ELR (cell line): ENCODE measurements around the gene UFD1.
A peak's percentile ranks its signal among the peaks of the same experiment; 100 is the strongest.

ENCODE experiments used
- DNase-seq: peaks from one replicate; pipeline ENCODE4 v3.0.0-alpha.2; 2015; ENCODE audit warnings: low read depth

The UFD1 gene

DNA sequence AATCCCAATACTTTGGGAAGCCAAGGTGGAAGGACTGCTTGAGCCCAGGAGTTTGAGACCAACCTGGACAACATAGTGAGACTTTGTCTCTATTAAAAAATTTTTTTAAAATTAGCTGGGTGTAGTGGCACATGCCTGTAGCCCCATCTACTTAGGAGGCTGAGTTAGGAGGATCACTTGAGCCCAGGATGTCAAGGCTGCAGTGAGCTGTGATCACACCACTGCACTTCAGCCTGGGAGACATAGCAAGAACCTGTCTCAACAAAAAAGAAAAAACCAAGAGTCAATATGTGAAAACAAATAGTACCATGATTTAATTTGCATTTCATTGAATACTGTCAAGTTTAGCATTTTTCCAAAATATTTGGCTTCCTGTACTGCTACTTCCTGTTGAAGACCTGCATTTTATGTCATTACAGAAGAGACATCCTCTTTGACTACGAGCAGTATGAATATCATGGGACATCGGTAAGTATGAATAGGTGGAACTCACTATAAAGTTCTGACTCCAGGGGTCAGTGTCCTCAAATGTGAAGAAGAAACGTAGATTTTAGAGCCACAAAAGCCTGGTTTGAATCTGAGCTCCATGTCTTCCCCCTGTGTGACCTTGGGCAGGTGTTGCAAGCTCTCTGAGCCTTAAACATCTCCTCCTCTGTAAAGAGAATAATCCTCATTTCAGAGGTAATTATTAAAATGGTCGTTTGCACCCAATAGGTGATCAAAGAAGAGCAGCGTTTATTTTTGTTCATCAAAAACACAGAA lies 16.8 kb upstream of the UFD1 start:
- peak; percentile 37 for DNase-seq

DNA sequence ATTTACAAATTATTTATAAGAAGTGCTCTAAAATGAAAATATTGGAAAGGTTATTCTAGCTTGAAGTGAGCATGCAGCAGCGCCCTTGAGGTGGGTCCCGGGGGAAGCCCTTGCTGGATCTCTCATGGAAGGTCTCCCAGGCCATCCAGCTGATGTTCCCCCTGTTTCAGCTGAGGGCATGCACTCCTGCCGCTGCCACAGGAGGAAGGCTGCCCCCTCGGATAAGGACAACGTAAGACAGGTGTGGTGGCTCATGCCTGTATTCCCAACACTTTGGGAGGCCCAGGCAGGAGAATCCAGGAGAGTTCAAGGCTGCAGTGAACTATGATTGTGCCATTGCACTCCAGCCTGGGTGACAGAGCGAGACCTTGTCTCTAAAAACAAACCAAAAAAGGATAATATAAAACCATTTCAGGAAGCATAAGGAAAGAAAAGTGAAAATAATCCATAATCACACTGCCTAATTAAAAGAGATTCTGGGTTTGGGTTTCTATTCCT lies 15.7 kb upstream of the UFD1 start:
- DNase-seq = no peak

DNA sequence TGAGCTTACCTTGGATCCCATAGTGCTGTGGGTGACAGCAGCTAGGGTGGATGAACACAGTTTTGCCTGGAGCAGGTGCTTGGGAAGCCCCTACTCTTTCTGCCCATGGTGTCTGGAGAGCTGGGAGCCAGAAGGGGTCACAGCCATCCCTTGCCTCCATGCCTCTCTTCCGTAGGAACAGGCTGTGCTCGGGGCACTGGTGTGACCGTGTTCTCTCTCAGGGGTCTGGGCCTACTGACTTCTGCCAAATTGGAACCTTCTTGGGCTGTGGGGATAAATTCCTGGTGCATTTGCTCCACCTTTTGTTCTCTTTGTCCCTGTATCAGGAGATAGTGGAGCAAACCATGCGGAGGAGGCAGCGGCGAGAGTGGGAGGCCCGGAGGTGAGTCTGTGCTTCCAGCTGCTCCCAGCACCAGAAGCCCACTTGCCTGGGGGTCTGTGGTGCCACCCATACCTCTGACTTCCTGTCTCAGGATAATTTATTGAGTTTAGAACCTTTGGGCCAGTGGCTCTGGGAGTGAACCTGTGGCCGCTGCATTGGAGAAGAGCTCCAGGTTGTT lies 15.1 kb upstream of the UFD1 start:
- no peak for DNase-seq

DNA sequence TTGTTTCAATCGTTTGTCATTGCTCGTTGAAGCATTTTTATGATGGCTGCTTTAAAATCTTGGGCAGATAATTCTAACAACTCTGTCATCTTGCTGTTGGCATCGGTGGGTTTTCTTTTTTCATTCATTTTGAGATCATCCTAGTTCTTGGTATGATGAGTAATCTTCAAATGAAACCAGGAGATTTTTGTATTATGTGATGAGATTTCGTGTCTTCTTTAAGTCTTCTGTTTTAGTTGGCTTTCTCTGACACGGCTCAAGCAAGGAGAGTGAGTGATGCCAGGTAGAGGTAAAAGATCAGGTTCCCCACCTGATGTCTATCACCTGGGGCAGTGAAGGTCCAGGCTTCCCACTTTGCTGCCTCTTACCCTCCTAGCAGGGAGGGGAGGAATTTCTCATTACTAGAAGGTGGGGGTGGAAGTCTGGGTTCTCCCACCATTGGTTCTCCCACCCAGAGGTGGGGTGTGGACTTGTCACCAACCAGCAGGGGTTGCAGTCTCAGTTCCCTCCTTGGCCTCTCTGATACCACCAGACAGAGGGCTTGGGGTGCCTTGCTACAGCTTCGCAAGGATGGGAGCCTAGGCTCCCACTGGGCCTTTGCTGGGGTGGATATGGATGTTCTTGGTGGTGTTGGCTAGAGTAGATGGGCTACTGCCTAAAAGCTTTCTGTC lies 13.6 kb upstream of the UFD1 start:
- no peak for DNase-seq

DNA sequence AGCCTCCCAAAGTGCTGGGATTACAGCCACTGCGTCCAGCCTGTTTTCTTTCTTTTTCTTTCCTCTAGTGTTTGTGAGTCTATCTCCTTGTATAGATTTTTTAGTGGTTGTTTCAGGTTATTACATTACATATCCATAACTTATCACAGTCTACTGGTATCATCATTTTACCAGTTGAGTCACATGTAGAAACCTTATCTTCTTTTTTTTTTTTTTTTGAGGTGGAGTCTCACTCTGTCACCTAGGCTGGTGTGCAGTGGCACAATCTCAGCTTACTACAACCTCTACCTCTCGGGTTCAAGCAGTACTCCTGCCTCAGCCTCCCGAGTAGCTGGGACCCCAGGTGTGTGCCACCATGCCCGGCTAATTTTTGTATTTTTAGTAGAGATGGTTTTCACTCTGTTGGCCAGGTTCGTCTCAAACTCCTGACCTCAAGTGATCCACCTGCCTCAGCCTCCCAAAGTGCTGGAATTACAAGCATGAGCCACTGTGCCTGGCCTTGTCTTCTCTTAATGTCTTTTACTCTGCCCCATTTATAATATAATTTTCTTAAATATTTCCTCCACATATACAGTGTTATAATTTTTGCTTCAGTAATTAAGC lies 11.7 kb upstream of the UFD1 start:
- DNase-seq = no peak

DNA sequence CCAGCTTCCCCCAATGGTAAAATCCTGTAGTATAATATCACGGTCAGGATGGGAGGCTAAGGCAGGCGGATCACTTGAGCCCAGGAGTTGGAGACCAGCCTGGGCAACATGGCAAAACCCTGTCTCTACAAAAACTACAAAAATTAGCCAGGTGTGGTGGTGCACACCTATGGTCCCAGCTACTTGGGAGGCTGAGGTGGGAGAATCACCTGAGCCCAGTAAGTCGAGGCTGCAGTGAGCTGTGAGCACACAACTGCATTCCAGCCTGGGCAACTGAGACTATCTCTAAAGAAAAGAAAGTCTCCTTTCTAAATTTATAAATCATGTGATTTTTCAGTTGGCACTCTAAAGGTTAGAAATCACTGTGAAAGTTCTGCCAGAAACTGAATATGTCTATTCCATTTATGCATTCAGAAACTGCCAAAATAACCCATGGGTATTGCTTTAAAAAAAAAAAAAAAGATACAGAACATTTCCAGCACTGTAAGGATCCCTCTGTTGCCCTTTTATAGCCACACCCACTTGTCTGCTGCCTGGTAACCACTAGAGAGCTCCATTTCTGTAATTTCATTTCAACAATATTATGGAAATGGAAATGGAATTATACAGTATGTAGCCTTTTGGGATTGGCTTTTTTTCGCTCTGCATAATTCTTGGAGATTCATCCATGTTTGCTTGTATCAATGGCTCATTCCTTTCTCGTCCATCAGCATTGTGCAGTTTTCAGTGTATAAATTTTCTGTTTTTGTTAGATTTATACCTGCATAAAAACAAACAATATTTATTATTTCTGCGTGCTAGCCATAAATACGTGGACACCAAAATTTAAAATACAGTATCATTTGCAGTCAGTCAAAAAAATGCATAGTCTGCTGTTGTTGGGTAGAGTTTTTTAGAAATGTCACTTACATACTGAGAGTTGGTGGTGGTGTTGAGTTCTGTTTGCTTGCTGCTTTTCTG lies 10.2 kb upstream of the UFD1 start:
- DNase-seq = peak; percentile 34

DNA sequence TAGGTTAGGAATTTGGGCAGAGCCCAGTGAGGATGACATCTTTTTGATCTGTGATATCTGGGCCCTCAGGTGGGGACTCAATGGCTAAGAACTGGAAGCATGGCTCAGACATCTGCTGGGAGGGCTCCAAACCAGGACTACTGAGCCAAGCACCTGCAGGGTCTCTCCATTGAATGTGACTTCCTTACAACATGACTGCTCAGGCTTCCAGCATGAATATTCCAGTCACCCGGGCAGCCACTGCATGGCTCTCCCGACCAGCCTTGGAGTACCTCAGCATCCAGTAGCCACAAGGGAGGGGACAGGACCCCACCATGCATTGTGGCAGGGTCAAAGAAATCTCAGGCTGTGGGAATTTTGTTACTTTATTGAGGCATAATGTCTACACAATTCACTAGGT lies 9.3 kb upstream of the UFD1 start:
- no peak for DNase-seq

DNA sequence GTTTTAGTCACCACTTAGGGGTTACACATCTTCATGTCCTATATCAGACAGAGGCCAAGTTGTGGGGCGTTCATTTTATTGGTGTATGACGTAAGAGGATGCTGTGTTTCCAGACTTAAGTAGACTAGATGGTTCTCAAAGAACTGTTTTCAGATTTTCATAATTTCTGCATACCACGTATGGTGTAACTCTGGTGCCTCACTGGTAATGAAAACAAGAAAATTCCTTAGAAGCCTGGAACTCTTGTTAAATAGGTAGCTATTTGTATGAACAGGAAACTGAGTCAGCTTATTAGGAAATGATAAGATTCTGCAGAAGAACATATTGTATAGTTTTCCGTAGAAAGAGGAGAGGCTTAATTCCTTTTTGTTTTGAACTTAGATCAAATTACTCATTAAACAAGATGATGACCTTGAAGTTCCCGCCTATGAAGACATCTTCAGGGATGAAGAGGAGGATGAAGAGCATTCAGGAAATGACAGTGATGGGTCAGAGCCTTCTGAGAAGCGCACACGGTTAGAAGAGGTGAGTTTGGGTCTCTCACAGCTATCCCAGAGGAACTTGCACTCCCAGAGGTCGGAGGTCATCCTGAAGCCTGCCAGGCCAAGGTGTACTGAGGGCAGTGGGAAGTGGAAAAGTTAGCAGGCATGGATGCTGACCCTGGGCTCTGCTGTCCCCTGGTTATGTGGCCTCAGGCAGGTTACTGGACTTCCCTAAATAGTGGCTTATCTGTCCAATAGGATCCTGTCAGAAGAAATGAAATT lies 4.7 kb upstream of the UFD1 start:
- peak; percentile 74 for DNase-seq

DNA sequence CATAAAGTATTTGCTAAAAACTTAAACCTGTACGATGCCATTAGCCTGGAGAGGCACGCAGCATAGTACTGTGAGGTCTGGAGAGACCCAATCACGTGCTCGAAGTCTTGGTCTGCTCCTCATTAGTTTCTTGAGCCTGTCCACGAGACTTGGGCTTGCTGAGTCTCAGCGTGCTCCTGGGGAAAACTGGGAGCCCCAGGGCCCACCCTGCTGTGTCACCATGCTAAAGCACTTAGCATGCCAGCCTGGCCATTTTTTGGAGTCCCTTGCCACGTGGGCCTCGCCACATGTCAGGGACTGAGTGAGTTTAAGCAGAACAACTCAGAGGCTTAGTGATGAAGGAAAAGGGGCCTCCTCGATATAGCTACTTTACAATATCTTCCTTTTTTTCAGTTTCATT lies 3.3 kb upstream of the UFD1 start:
- DNase-seq = no peak

DNA sequence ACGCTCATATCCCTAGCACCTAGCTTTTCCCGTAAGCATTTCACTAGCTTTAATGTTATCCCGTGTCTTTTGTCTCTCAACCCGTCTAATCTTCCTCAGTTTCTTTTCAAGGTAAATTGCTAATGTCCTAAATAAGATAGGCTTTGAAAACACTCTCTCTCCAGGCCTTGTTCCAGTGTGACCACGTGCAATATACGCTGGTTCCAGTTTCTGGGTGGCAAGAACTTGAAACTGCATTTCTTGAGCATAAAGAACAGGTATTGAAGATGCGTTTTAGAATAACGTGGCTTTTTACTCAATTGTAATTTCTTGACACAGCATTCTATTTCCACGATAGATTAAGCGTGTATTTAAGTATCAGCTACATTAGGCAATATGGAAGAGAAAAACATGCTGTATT lies 1.8 kb upstream of the UFD1 start:
- no peak for DNase-seq

DNA sequence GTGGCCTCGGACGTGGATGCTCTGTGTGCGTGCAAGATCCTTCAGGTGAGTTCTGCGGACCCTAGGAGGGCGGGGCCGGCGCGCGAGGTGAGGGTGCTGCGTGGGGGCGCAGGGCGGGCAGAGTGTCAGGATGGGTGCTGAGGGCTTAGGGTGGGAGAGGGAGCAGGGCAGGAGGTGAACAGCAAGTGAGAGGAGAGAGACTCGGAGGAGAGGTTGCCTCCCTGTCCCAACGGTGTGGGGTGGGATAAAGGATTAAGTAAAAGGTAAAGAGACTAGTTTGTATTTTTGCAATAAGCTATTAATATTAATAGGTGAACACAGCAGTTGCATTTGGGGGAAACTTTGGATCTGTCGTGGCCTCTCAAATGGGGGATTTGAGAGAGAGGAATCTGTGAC lies 1.2 kb upstream of the UFD1 start:
- no peak for DNase-seq

DNA sequence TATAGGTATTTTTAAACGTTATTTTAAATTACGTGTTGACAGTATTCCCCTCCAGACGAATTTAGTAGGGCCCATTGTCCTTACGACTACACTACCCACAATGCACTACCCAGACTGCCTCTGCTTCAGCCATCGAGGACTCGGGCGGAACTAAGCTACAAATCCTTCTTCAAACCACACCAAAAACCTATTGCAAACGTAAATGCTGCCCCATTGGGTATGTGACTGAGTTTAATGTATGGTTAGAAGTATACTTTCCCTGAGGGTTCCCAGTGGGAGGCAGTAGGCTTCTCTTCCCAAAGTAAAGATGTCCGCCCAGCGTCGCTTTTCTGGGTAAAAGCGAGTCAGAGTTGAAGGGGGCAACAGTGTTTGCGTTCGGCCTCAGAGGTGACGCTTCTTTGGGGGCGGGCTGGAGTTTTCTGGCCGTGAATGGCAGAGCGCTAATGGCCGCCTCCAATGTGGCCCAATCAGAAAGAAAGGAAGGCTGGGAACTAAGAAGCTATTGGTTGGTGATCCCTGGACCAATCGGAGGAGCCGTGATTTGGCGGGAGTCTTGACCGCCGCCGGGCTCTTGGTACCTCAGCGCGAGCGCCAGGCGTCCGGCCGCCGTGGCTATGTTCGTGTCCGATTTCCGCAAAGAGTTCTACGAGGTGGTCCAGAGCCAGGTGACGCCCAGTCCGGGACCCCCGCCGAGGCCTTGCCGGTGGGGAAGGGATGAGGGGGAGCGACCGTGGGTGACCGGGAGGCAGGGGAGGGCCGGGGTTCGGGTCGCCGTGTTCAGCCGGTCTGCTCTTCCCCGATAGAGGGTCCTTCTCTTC lies 571 bp upstream of the UFD1 start, which contains the start of gene CDC45:
Gene CDC45, plus strand, starts transcription at position 566 of the 818 bp plus-strand sequence. Its CDS starts 49 bp downstream, at position 615.
- DNase-seq = peak; percentile 99

DNA sequence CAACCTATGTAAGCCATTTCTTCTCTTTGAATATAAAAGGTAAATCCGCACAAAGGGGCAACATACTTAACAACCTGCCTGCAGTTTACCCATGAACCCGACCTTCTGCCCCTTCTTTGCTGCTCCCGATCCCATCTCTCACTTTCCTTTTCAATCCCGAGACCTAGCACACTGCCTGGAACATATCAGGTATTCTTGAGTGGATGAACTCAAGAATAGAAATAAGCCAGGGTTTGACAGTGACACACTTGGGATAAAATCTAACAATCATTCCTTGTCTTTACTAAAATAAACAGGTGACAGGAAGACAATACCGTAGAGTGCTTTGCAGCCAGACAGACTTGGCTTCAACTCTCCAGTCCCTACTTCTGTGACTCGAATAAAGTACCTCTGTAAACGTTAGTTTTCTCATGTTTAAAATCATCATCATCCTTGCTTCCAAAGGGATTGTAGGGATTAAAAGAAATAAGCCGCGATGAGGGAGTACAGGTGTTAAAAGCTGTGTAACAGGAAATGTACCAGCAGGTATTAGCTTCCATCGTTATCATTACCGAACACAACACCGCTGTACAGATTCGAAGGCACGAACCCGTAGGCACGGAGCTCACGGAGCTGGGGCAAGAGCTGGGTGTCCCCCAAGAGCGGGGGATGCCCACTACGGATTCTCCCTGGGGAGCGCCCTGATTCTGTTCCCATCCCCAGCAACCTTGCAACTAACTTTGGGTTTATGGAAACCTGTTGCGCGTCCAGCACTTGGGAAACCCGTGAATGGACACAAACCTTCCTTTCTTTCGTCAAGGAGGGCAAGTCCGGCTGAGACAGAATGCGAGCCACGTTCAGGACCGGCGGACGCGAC lies 720 bp downstream of the UFD1 start:
- DNase-seq = no peak

DNA sequence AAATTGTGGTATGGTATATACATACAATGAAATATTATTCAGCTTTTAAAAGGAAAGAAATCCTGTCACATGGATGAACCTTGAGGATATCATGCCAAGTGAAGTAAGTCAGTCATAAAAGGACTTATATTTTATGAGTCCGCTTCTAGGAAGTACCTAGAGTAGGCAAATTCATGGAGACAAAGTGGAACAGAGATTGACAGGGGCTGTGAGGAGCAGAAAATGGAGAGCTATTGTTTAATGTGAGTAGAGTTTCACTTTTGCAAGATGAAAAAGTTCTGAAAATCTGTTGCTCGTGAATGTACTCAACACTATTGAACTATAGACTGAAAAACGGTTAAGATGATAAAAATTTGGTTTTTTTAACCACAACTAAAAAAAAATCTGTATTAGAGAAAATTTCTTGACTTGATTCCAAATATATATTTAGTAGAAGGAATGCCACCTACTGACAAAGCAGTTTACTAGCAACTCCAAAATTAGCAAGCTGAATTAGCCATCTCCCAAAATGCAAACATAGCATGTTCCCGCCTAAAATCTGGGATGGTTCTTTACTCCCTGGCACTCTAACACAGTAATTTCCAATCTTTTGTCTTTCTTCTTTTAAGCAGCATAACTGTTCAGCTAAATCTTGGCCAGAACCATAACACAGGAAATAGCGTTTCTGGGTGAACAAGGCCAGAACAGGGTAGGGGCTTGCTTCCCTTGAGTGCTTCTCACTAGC lies 1.5 kb downstream of the UFD1 start:
- peak; percentile 29 for DNase-seq

DNA sequence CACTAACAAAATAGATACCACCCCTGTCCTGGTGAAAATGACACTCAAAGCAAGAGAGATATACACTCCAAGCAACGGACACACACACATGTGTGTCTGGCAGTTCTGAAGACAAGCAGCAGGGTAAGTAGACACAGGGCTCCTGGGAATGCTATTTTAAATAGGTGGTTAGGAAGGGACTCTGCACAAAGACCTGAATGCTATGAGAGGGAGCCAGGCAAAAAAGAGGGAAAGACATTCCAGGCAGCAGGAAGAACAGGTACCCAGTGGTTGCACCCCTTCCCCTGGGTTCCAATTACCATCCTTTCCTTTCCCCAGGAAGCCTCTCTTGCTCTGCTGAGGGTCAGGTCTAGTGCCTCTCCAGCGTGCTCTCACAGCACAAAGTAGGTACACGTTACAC lies 3.0 kb downstream of the UFD1 start:
- no peak for DNase-seq

DNA sequence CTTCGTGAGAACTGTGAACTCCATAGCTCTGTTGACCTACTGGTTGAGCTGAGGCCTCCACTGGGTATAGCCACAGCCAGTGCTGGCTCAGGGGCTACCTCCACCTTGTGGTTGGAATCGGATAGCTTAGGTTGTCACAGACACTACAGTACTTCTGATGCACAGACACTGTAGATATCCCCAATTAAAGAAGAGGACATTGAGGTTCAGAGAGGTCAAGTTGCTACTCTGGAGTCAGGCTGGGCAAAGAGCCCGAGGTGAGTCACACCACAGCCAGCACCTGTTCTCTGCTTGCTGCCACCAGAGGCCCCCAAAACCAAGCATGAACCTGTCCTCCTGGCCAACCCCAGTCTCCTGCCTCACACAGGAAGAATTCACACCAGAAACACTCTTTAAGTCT lies 5.4 kb downstream of the UFD1 start:
- DNase-seq = peak; percentile 18

DNA sequence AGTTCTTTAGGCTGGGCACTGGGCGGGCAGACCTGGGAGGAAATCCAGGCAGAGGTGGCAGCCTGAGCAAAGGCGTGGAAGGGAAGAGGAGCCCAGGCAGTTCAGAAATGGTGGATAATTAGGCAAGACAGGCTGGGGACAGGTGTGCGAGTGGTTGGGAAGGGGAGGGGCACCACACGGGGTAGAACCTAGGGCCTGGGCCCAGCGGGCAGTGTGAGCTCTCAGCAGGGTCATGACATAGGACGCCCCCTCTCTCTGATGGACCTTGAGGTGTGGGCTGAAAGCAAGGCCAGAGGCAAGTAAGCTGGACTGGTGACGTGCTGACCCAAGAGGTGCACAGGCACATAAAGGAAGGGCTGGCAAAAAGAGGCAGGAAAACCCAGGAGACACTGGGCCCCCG lies 6.8 kb downstream of the UFD1 start:
- DNase-seq = no peak

DNA sequence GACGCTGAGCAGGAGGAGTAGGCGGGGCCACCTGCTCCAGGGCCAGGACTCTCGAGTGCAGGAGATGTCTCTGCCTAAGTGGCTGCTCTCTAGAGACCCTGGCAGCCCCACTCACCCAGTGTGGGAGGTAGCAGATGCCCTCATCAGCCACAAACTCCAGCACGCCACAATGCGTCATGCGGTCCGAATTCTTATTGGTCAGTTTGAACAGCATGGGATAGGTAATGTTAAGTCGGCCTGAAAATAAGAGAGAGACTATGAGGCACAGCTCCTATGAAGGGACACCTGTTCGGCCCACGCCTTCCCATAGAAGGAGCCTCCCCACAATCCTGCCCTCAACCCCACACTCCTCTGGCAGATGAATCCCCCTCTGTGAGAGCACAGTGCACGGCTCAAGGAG lies 7.4 kb downstream of the UFD1 start:
- DNase-seq = no peak
